Keratinocyte (primary cell): Measurements from ENCODE around the gene MUTYH. TPM values are rescaled to one million over a fixed set of nuclear protein-coding genes. Genes with fewer than 3 reads are reported as not detected.

ENCODE experiments used
- DNase-seq: peaks from one replicate; pipeline ENCODE4 v3.0.0-alpha.2; 2011; ENCODE audit warnings: low read depth, missing footprints, low spot score
- FAIRE-seq: peaks from 2 replicates; lab custom pipeline; 2011; peaks lifted over from hg19 to GRCh38; lab: Jason Lieb, UNC
- H2AFZ ChIP-seq: 2 replicates; pipeline ENCODE4 v1.6.0; 2012; ENCODE audit warnings: low read length, control low read depth, inconsistent platforms; ENCODE audit not compliant: control insufficient read depth
- H3K27ac ChIP-seq: 2 replicates; pipeline ENCODE4 v1.5.1; 2011; ENCODE audit warnings: low read length; ENCODE audit not compliant: control insufficient read depth, insufficient read depth
- H3K27me3 ChIP-seq: 3 replicates; pipeline ENCODE4 v1.6.0; 2011; ENCODE audit warnings: low read length; ENCODE audit not compliant: control insufficient read depth, insufficient read depth; ENCODE audit errors: extremely low read depth
- H3K36me3 ChIP-seq, 2 experiments: 2 replicates in 1 of 2; 3 replicates in 1 of 2; pipeline ENCODE4 v1.5.1; 2011; ENCODE audit warnings: low read length in 2 of 2, mild to moderate bottlenecking in 1 of 2; ENCODE audit not compliant: control insufficient read depth in 2 of 2, insufficient read depth in 2 of 2; ENCODE audit errors: extremely low read depth in 1 of 2
- H3K4me1 ChIP-seq: 3 replicates; pipeline ENCODE4 v1.5.1; 2011; ENCODE audit warnings: low read length; ENCODE audit not compliant: control insufficient read depth, insufficient read depth; ENCODE audit errors: extremely low read depth
- H3K4me2 ChIP-seq: 3 replicates; pipeline ENCODE4 v1.6.0; 2011; ENCODE audit warnings: low read depth, low read length; ENCODE audit not compliant: control insufficient read depth, insufficient read depth; ENCODE audit errors: extremely low read depth
- H3K4me3 ChIP-seq, 3 experiments: fragments of 200-600 bp in 1 of 3; sonication (generic) in 1 of 3; 2 replicates in 2 of 3; 3 replicates in 1 of 3; pipeline ENCODE4 v1.5.1; 2011 to 2016; ENCODE audit warnings: low read length in 3 of 3, mild to moderate bottlenecking in 3 of 3, control low read depth in 2 of 3, inconsistent platforms in 1 of 3, low read depth in 1 of 3, mixed read lengths in 1 of 3, mixed run types in 1 of 3, moderate library complexity in 1 of 3; ENCODE audit not compliant: control insufficient read depth in 2 of 3, insufficient read depth in 2 of 3; ENCODE audit errors: extremely low read depth in 1 of 3
- H3K79me2 ChIP-seq: 2 replicates; pipeline ENCODE4 v1.6.0; 2012; ENCODE audit warnings: low read length; ENCODE audit not compliant: control insufficient read depth, insufficient read depth
- H3K9ac ChIP-seq: 3 replicates; pipeline ENCODE4 v1.6.0; 2011; ENCODE audit warnings: low read length; ENCODE audit not compliant: control insufficient read depth, insufficient read depth; ENCODE audit errors: extremely low read depth
- H3K9me1 ChIP-seq: 3 replicates; pipeline ENCODE4 v1.6.0; 2011; ENCODE audit warnings: low read length; ENCODE audit not compliant: control insufficient read depth, insufficient read depth; ENCODE audit errors: extremely low read depth
- H3K9me3 ChIP-seq: 2 replicates; pipeline ENCODE4 v1.5.1; 2012; ENCODE audit warnings: low read depth, low read length; ENCODE audit not compliant: control insufficient read depth
- H4K20me1 ChIP-seq: 3 replicates; pipeline ENCODE4 v1.6.0; 2011; ENCODE audit warnings: low read length; ENCODE audit not compliant: control insufficient read depth, insufficient read depth; ENCODE audit errors: extremely low read depth
- EZH2 ChIP-seq: IDR thresholded peaks from one replicate; pipeline ENCODE4 v1.6.1; 2012; ENCODE audit warnings: inconsistent platforms, mild to moderate bottlenecking, low read length, moderate library complexity
- dilution Hi-C: fragments of 300-500 bp; cut with MboI; formaldehyde crosslinking; loops from one replicate; pipeline ENCODE4 v1.7.0; 2020; ENCODE audit warnings: low sequenced_read_pairs; ENCODE audit not compliant: extremely low pct_ligation_motif_present
- polyA plus RNA-seq, 5 experiments: library from polyadenylated mRNA; depleted of rRNA in 3 of 5; stranded (reverse) in 3 of 5; stranded (forward) in 1 of 5; unstranded in 1 of 5; fragments of >200 nt; gene quantifications; 1 replicate in 1 of 5; 2 replicates in 3 of 5; 3 replicates in 1 of 5; pipeline versions ENCODE4 v1.2.1 to v1.2.3, GENCODE V29; 2011 to 2012; ENCODE audit warnings: missing spikeins in 2 of 5, low read depth in 1 of 5, low replicate concordance in 1 of 5
- TF ChIP-seq, protein P1 (sequence below), 3 experiments: IDR thresholded peaks in 1 of 3; conservative IDR thresholded peaks in 1 of 3; optimal IDR thresholded peaks in 1 of 3; 2 replicates in 2 of 3; 3 replicates in 1 of 3; pipeline versions ENCODE3 to v1.5.1; 2011; ENCODE audit warnings: low read length in 3 of 3, mild to moderate bottlenecking in 3 of 3, moderate library complexity in 2 of 3, control low read depth in 1 of 3, inconsistent platforms in 1 of 3; ENCODE audit not compliant: insufficient read depth in 2 of 3; ENCODE audit errors: extremely low read depth in 1 of 3

MUTYH gene
- polyA plus RNA-seq, 1 donor (not counting 4 experiments of a cell fraction or from before 2014, with no cell fraction given): 10.0 TPM

DNA sequence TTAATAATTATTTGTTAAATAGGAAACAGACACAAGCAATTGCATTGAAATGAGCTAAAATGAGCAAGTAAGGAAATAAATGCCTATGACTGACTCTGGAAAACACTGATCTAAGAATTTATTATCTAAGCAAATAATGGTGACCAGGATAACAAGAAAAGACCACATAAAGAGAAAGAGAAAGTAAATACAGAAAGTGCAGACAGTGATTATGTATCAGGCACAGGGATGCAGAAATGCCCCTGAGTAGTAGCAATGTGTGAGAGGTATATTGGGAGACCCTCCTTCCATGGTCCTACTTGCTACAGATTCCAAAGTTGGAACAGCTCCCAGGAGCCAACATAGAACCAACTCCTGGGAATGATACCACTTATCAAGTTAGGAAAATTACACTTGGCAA, 33.3 kb upstream of the MUTYH start:
- H3K27ac ChIP-seq: no peak overlapping the region
- TF ChIP-seq, protein P1, sequence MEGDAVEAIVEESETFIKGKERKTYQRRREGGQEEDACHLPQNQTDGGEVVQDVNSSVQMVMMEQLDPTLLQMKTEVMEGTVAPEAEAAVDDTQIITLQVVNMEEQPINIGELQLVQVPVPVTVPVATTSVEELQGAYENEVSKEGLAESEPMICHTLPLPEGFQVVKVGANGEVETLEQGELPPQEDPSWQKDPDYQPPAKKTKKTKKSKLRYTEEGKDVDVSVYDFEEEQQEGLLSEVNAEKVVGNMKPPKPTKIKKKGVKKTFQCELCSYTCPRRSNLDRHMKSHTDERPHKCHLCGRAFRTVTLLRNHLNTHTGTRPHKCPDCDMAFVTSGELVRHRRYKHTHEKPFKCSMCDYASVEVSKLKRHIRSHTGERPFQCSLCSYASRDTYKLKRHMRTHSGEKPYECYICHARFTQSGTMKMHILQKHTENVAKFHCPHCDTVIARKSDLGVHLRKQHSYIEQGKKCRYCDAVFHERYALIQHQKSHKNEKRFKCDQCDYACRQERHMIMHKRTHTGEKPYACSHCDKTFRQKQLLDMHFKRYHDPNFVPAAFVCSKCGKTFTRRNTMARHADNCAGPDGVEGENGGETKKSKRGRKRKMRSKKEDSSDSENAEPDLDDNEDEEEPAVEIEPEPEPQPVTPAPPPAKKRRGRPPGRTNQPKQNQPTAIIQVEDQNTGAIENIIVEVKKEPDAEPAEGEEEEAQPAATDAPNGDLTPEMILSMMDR (optimal IDR thresholded peaks at IDR 0.05 in 1 of 3, IDR thresholded peaks at IDR 0.05 in 1 of 3, conservative IDR thresholded peaks at IDR 0.05 in 1 of 3; ENCODE audit: extremely low read depth in 1 of 3, insufficient read depth in 2 of 3, low read length in 3 of 3): no peak
- TF ChIP-seq EZH2: no peak
- H4K20me1 ChIP-seq: no peaks in the 10 kb centered on the region
- H2AFZ ChIP-seq: no peak overlapping the region
- no peaks in the 10 kb centered on the region for H3K36me3 ChIP-seq
- H3K9ac ChIP-seq: no peak overlapping the region
- H3K9me1 ChIP-seq: no peaks in the 10 kb centered on the region
- H3K27me3 ChIP-seq: no peaks in the 10 kb centered on the region
- H3K4me2 ChIP-seq: no peak overlapping the region
- no peaks in the 10 kb centered on the region for H3K79me2 ChIP-seq
- no peaks in the 10 kb centered on the region for H3K9me3 ChIP-seq
- DNase-seq (no peak), FAIRE-seq (no peak)
- dilution Hi-C loops: no loop called here
- H3K4me3 ChIP-seq: no peak overlapping the region
- H3K4me1 ChIP-seq: no peaks in the 10 kb centered on the region

DNA sequence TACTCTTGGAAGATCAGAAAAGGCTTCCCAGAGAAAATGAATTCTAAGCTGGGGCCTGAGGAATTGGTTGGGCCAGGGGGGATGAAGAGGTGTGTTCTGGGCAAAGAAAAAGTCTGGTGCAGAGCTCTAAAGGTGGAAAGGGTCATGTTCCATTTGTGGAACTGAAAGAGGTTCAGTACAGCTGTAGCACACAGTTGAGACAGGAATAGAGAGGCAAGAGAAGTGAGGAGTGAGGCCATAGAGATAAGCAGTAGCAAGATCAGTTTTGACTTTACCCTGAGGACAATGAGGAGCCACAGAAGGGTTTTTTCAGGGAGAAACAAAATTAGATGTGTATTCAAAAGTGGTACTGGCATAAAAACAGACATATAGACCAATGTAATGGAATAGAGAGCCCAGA, 30.3 kb upstream of the MUTYH start:
- dilution Hi-C loops: no loop called here
- no peaks in the 10 kb centered on the region for H3K79me2 ChIP-seq
- DNase-seq (no peak), FAIRE-seq (no peak)
- H3K4me3 ChIP-seq: no peak overlapping the region
- no peaks in the 10 kb centered on the region for H3K9me1 ChIP-seq
- no peak overlapping the region for H2AFZ ChIP-seq
- TF ChIP-seq, protein P1 (optimal IDR thresholded peaks at IDR 0.05 in 1 of 3, IDR thresholded peaks at IDR 0.05 in 1 of 3, conservative IDR thresholded peaks at IDR 0.05 in 1 of 3; ENCODE audit: extremely low read depth in 1 of 3, insufficient read depth in 2 of 3, low read length in 3 of 3): no peak
- TF ChIP-seq EZH2: no peak
- no peaks in the 10 kb centered on the region for H3K27me3 ChIP-seq
- H3K4me1 ChIP-seq: no peaks in the 10 kb centered on the region
- H3K9me3 ChIP-seq: no peaks in the 10 kb centered on the region
- no peak overlapping the region for H3K4me2 ChIP-seq
- no peaks in the 10 kb centered on the region for H3K36me3 ChIP-seq
- H4K20me1 ChIP-seq: no peaks in the 10 kb centered on the region
- H3K27ac ChIP-seq: no peak overlapping the region
- no peak overlapping the region for H3K9ac ChIP-seq
